Endothelial cell of umbilical vein (primary cell): ENCODE measurements around the gene TICAM1.

Experiments used
- EZH2 ChIP-seq: IDR thresholded peaks from 2 replicates; pipeline ENCODE4 v1.6.1; 2012; ENCODE audit warnings: borderline replicate concordance, low read depth, mild to moderate bottlenecking, moderate library complexity, low read length, inconsistent platforms; ENCODE audit not compliant: severe bottlenecking
- FOS ChIP-seq: IDR thresholded peaks from 2 replicates; pipeline ENCODE4 v1.6.1; 2011; ENCODE audit warnings: mild to moderate bottlenecking, low read length, moderate library complexity, borderline replicate concordance; ENCODE audit not compliant: insufficient read depth
- POLR2AphosphoS5 ChIP-seq: IDR thresholded peaks from 2 replicates; pipeline ENCODE4 v1.6.1; 2012; ENCODE audit warnings: low read depth, mild to moderate bottlenecking, control low read depth, low read length, moderate library complexity; ENCODE audit not compliant: insufficient read depth
- TF ChIP-seq, protein P1 (sequence below), 2 donors: IDR thresholded peaks; 1 replicate in 1 of 2; 2 replicates in 1 of 2; pipeline ENCODE4 v1.5.1; 2011; ENCODE audit warnings: low read length in 2 of 2, mild to moderate bottlenecking in 2 of 2, moderate library complexity in 2 of 2, control low read depth in 1 of 2, inconsistent platforms in 1 of 2, low read depth in 1 of 2; ENCODE audit not compliant: insufficient read depth in 1 of 2; ENCODE audit errors: extremely low read depth in 1 of 2

DNA sequence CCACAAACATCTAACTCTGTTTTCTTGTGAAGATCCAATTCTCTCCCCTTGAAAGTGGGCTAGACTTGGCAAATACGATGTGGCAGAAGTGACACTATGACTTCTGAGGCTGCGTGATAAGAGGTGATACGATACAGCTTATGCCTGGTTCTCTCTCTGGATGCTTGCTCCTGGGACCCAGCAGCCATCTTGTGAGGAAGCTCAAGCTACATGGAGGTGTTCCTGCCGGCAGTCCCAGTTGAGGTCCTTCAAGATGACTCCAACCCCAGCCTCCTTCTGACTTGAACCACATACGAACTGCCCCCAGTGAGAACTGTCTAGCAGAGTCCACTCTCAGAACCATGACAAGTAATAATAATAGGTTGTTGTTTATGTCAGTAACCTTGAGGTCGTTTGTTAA, 50.7 kb downstream of the TICAM1 start:
- TF ChIP-seq, protein P1, sequence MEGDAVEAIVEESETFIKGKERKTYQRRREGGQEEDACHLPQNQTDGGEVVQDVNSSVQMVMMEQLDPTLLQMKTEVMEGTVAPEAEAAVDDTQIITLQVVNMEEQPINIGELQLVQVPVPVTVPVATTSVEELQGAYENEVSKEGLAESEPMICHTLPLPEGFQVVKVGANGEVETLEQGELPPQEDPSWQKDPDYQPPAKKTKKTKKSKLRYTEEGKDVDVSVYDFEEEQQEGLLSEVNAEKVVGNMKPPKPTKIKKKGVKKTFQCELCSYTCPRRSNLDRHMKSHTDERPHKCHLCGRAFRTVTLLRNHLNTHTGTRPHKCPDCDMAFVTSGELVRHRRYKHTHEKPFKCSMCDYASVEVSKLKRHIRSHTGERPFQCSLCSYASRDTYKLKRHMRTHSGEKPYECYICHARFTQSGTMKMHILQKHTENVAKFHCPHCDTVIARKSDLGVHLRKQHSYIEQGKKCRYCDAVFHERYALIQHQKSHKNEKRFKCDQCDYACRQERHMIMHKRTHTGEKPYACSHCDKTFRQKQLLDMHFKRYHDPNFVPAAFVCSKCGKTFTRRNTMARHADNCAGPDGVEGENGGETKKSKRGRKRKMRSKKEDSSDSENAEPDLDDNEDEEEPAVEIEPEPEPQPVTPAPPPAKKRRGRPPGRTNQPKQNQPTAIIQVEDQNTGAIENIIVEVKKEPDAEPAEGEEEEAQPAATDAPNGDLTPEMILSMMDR (IDR thresholded peaks at IDR 0.05; ENCODE audit: extremely low read depth in 1 of 2, insufficient read depth in 1 of 2, low read depth in 1 of 2, low read length in 2 of 2), result no peak
- TF ChIP-seq EZH2, result no peak
- no peak for TF ChIP-seq FOS
- TF ChIP-seq POLR2AphosphoS5, result no peak
